ENCODE measurements around the gene RAMP3. TPM values are rescaled to one million over a fixed set of nuclear protein-coding genes. Genes with fewer than 3 reads are reported as not detected.

The RAMP3 gene
- total and polyA plus RNA-seq, 9 of the 15 experiments (the other 6 are each of a cell fraction or from before 2014, with no cell fraction given), result not detected

DNA sequence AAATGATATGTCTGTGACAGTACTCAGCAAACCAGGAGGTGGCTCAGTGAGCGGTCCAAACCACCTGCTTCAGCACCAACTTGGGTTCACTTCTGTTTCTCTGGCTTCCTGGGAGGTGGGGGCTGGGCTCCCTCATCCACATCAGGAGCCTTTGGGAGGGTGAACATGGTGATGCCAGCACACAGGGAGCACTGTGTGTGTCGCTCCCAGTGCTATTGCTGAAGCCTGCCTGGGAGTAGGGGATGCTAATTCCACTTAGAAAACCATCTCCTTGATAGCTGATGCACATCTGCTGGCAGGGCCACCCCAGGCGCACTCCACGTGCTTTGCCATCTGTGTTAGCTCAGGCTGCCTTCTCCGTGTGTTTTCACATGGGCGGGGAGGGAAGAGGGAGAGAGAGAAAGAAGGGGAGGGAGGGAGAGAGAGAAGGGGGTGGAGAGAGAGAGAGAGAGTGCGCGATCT is 58.0 kb downstream of the RAMP3 start:
- no peak for ATAC-seq
- intact Hi-C loops (cut with micrococcal nuclease) (no loop called here), in situ Hi-C loops (cut with MboI) (no loop called here)
- H3K4me2 ChIP-seq (ENCODE audit: insufficient read depth, low read length), result no peak overlapping the region
- no peak for DNase-seq (ENCODE audit: extremely low read depth in 1 of 4, low spot score in 3 of 4)
- H3K4me1 ChIP-seq (replicated peaks in 1 of 2; ENCODE audit: control insufficient read depth in 2 of 2, insufficient read depth in 2 of 2, low read length in 2 of 2), result peaks cover 0 to 3% of the 10 kb centered on the region in 2 experiments; a peak in 1 of 5 replicates
- H3K36me3 ChIP-seq (ENCODE audit: control insufficient read depth, insufficient read depth, low read length), result no peaks in the 10 kb centered on the region
- no peak overlapping the region for H3K9ac ChIP-seq (ENCODE audit: insufficient read depth in 1 of 2, low read depth in 2 of 2, low read length in 2 of 2)
- no peak for FAIRE-seq
- H3K79me2 ChIP-seq (ENCODE audit: control insufficient read depth, insufficient read depth, low read length), result no peaks in the 10 kb centered on the region
- WGBS (ENCODE audit: insufficient coverage, low coverage, missing lambda C conversion rate), result 0% methylated on average over 6 of the region's 8 CpGs
- ChIA-PET POLR2A (interaction anchor here (1.4 kb wide), 1 partner anchor 12 kb away, joined by 3 read pairs; no protein-coding TSS in a partner anchor), CTCF (ENCODE audit: low intra/inter-chr PET ratio) (no interaction called here)
- H3K27me3 ChIP-seq (ENCODE audit: control insufficient read depth in 2 of 2, insufficient read depth in 2 of 2, low read length in 2 of 2), result peaks cover 13 to 43% of the 10 kb centered on the region in 2 experiments; a peak in 4 of 5 replicates
- no peak overlapping the region for H3K4me3 ChIP-seq
- no peaks in the 10 kb centered on the region for H4K20me1 ChIP-seq (replicated peaks; ENCODE audit: control insufficient read depth, insufficient read depth, low read length)
- no peak overlapping the region for H2AFZ ChIP-seq (ENCODE audit: low read depth, low read length)
- no peaks in the 10 kb centered on the region for H3K9me1 ChIP-seq (ENCODE audit: control insufficient read depth, insufficient read depth, low read length)
- no TSS peak for BruUV-seq (replicated peaks)
- no peak overlapping the region for H3K27ac ChIP-seq (ENCODE audit: extremely low read depth, low read depth, low read length)
- H3K9me3 ChIP-seq (replicated peaks; ENCODE audit: control insufficient read depth, insufficient read depth, low read depth, low read length), result no peaks in the 10 kb centered on the region
- TF ChIP-seq ARNT (IDR thresholded peaks at IDR 0.05) (no peak), SPI1 (IDR thresholded peaks at IDR 0.05; ENCODE audit: borderline replicate concordance, low read depth, low read length) (no peak), ZNF444 (CRISPR knock-in tag; IDR thresholded peaks at IDR 0.05) (no peak), MCM5 (IDR thresholded peaks at IDR 0.05; ENCODE audit: low read depth) (no peak), PURB (CRISPR knock-in tag; IDR thresholded peaks at IDR 0.05; ENCODE audit: low read depth) (no peak), PHF8 (IDR thresholded peaks at IDR 0.05; ENCODE audit: borderline replicate concordance, low read length) (no peak), SLC30A9 (CRISPR knock-in tag; IDR thresholded peaks at IDR 0.05) (no peak), TAF9B (IDR thresholded peaks at IDR 0.05; ENCODE audit: partially characterized antibody) (no peak), ARID1B (IDR thresholded peaks at IDR 0.05) (no peak), TAF7 (tag; IDR thresholded peaks at IDR 0.05) (no peak)
- TF ChIP-seq, protein P1, sequence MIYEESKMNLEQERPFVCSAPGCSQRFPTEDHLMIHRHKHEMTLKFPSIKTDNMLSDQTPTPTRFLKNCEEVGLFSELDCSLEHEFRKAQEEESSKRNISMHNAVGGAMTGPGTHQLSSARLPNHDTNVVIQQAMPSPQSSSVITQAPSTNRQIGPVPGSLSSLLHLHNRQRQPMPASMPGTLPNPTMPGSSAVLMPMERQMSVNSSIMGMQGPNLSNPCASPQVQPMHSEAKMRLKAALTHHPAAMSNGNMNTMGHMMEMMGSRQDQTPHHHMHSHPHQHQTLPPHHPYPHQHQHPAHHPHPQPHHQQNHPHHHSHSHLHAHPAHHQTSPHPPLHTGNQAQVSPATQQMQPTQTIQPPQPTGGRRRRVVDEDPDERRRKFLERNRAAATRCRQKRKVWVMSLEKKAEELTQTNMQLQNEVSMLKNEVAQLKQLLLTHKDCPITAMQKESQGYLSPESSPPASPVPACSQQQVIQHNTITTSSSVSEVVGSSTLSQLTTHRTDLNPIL (CRISPR knock-in tag; IDR thresholded peaks at IDR 0.05), result no peak
